Neural cell (in vitro differentiated cells): ENCODE measurements around the gene SSC5D.

Source experiments
- CTCF ChIP-seq: fragments of 450-650 bp; IDR thresholded peaks from 2 replicates; pipeline ENCODE4 v1.5.1; 2014; ENCODE audit warnings: antibody characterized with exemption, mild to moderate bottlenecking, moderate library complexity; ENCODE audit not compliant: poor library complexity, severe bottlenecking
- EP300 ChIP-seq: fragments of 450-650 bp; conservative IDR thresholded peaks from 2 replicates; pipeline ENCODE4 v1.6.1; 2014; ENCODE audit warnings: antibody characterized with exemption, mild to moderate bottlenecking, moderate library complexity; ENCODE audit not compliant: poor library complexity, severe bottlenecking
- MXI1 ChIP-seq: fragments of 450-650 bp; conservative IDR thresholded peaks from 2 replicates; pipeline ENCODE4 v1.6.1; 2014; ENCODE audit warnings: antibody characterized with exemption, mild to moderate bottlenecking; ENCODE audit not compliant: poor library complexity, severe bottlenecking
- POLR2AphosphoS5 ChIP-seq: IDR thresholded peaks from 2 replicates; pipeline ENCODE4 v1.6.1; 2012
- SMC3 ChIP-seq: fragments of 450-650 bp; conservative IDR thresholded peaks from 2 replicates; pipeline ENCODE4 v1.6.1; 2014; ENCODE audit warnings: antibody characterized with exemption, mild to moderate bottlenecking, moderate library complexity; ENCODE audit not compliant: poor library complexity

- no peak for TF ChIP-seq CTCF
- TF ChIP-seq POLR2AphosphoS5 = no peak
- no peak for TF ChIP-seq MXI1
- TF ChIP-seq SMC3 = no peak
- no peak for TF ChIP-seq EP300
Observed at GRCh38 chr19:55552620-55553019, 64.4 kb downstream of the SSC5D start.
